Measurements from ENCODE around the gene CTXN2.

Gene CTXN2

GRCh38 chr15:48225771-48226170 is 34.3 kb downstream of the CTXN2 start:
- ChIA-PET POLR2A (no interaction called here), CTCF (no interaction called here)
- no peak for DNase-seq (ENCODE audit: low read depth, low spot score)
- H3K4me3 ChIP-seq (ENCODE audit: low read depth, low read length) = no peak overlapping the region
- no peak for TF ChIP-seq CTCF (IDR thresholded peaks at IDR 0.05; ENCODE audit: insufficient read depth, low read length, missing control alignments)

GRCh38 chr15:48230498-48230897 is 39.0 kb downstream of the CTXN2 start:
- CTCF ChIA-PET = no interaction called here

GRCh38 chr15:48233246-48233645 is 41.8 kb downstream of the CTXN2 start:
- ChIA-PET POLR2A (no interaction called here), CTCF (no interaction called here)
- no peak for TF ChIP-seq CTCF (IDR thresholded peaks at IDR 0.05; ENCODE audit: insufficient read depth, low read length, missing control alignments)
- DNase-seq (ENCODE audit: low read depth, low spot score) = no peak
- no peak overlapping the region for H3K4me3 ChIP-seq (ENCODE audit: low read depth, low read length)

More at GRCh38 chr15:48230498-48230897, 39.0 kb downstream of the CTXN2 start:
- no peak for TF ChIP-seq CTCF (IDR thresholded peaks at IDR 0.05; ENCODE audit: insufficient read depth, low read length, missing control alignments)
- H3K4me3 ChIP-seq (ENCODE audit: low read depth, low read length) = no peak overlapping the region
- POLR2A ChIA-PET = no interaction called here
- DNase-seq (ENCODE audit: low read depth, low spot score) = no peak

- ChIA-PET CTCF (no interaction called here), POLR2A (no interaction called here)
- no peak for TF ChIP-seq CTCF (IDR thresholded peaks at IDR 0.05; ENCODE audit: insufficient read depth, low read length, missing control alignments)
- no peak overlapping the region for H3K4me3 ChIP-seq (ENCODE audit: low read depth, low read length)
- DNase-seq (ENCODE audit: low read depth, low spot score) = no peak
Observed at GRCh38 chr15:48239334-48239733, 47.9 kb downstream of the CTXN2 start.

GRCh38 chr15:48242015-48242414 is 50.5 kb downstream of the CTXN2 start:
- DNase-seq (ENCODE audit: low read depth, low spot score) = no peak
- no peak for TF ChIP-seq CTCF (IDR thresholded peaks at IDR 0.05; ENCODE audit: insufficient read depth, low read length, missing control alignments)
- H3K4me3 ChIP-seq (ENCODE audit: low read depth, low read length) = no peak overlapping the region
- CTCF ChIA-PET = interaction anchor here (0.7 to 2.8 kb wide), 2 partner anchors 9 to 128 kb away, joined by 3 to 20 read pairs; no protein-coding TSS in a partner anchor
- POLR2A ChIA-PET = no interaction called here

GRCh38 chr15:48242535-48242934 is 51.1 kb downstream of the CTXN2 start:
- no peak for TF ChIP-seq CTCF (IDR thresholded peaks at IDR 0.05; ENCODE audit: insufficient read depth, low read length, missing control alignments)
- no peak overlapping the region for H3K4me3 ChIP-seq (ENCODE audit: low read depth, low read length)
- CTCF ChIA-PET = interaction anchor here (0.7 to 2.8 kb wide), 2 partner anchors 9 to 128 kb away, joined by 3 to 20 read pairs; no protein-coding TSS in a partner anchor
- DNase-seq (ENCODE audit: low read depth, low spot score) = no peak
- POLR2A ChIA-PET = no interaction called here
